Keratinocyte (primary cell): ENCODE data around the gene UNC93A.

ENCODE experiments used
- EZH2 ChIP-seq: IDR thresholded peaks from one replicate; pipeline ENCODE4 v1.6.1; 2012; ENCODE audit warnings: inconsistent platforms, mild to moderate bottlenecking, low read length, moderate library complexity
- TF ChIP-seq, protein P1 (sequence below), 3 experiments: IDR thresholded peaks in 1 of 3; conservative IDR thresholded peaks in 1 of 3; optimal IDR thresholded peaks in 1 of 3; 2 replicates in 2 of 3; 3 replicates in 1 of 3; pipeline versions ENCODE3 to v1.5.1; 2011; ENCODE audit warnings: low read length in 3 of 3, mild to moderate bottlenecking in 3 of 3, moderate library complexity in 2 of 3, control low read depth in 1 of 3, inconsistent platforms in 1 of 3; ENCODE audit not compliant: insufficient read depth in 2 of 3; ENCODE audit errors: extremely low read depth in 1 of 3

DNA sequence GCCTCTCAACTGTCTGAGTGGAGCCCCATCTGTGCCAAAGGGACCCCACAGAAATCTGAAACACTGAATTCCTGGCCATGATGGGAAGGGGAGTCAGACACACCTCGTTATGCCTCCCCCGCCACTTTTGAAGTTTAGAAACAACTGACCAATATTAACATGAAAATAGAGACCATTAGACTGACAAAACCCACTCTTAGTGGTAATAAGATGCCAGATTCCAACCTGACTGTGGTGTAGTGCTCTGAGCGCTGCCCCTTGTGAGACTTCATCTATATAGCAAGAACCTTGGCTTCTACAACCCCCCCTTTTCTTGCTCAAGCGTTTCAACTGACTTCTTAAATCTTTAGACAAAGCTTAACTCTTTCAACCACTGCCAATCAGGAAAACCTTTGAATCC is 46.1 kb upstream of the UNC93A start:
- TF ChIP-seq, protein P1, sequence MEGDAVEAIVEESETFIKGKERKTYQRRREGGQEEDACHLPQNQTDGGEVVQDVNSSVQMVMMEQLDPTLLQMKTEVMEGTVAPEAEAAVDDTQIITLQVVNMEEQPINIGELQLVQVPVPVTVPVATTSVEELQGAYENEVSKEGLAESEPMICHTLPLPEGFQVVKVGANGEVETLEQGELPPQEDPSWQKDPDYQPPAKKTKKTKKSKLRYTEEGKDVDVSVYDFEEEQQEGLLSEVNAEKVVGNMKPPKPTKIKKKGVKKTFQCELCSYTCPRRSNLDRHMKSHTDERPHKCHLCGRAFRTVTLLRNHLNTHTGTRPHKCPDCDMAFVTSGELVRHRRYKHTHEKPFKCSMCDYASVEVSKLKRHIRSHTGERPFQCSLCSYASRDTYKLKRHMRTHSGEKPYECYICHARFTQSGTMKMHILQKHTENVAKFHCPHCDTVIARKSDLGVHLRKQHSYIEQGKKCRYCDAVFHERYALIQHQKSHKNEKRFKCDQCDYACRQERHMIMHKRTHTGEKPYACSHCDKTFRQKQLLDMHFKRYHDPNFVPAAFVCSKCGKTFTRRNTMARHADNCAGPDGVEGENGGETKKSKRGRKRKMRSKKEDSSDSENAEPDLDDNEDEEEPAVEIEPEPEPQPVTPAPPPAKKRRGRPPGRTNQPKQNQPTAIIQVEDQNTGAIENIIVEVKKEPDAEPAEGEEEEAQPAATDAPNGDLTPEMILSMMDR (optimal IDR thresholded peaks at IDR 0.05 in 1 of 3, IDR thresholded peaks at IDR 0.05 in 1 of 3, conservative IDR thresholded peaks at IDR 0.05 in 1 of 3; ENCODE audit: extremely low read depth in 1 of 3, insufficient read depth in 2 of 3, low read length in 3 of 3) = no peak
- no peak for TF ChIP-seq EZH2
